Globus pallidus (tissue), 1 donor: ENCODE measurements around the gene CXCL1.

Experiments
- DNase-seq: peaks from one replicate; pipeline ENCODE4 v3.0.0-alpha.2; 2015; ENCODE audit warnings: low spot score

The CXCL1 gene

DNA sequence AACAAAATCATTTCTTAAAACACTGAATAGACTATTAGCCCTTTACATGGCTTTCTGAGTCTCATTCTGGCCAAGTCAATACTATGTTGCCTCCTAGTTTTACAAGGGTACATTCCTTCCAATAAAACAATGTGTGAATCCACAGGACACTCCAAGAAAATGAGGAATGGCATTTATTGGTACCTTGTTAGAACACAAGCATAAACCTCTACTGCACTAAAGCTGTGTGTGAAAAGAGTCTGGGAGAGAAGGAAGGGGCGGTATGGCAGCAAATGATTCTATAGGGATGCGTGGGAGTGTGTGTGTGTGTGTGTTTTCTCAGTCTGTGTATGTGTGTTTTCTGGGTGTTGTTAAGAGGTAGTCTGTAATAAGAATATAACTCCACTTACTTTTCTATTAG, 48.9 kb downstream of the CXCL1 start:
- DNase-seq: no peak

DNA sequence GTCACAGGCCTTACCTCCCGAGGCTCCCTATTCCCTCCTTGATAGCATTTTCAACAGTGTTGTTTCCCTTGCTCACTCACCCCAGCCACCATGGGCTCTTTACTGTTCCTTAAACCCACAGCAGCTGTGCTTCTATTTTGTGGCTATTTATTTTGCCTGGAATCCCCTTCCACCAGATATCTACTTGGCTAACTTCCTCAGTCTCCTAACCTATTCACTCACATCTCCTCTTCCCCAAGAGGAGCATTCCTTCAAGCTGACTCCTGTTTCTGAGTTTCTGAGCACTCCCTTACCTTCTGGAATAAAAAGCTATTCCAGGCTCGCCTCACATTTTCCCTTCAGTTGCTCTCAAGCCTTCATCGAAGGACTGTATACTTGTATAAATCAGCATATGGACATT, 50.5 kb downstream of the CXCL1 start:
- DNase-seq: no peak
